VCaP (cell line): ENCODE results near the gene OBI1.

Experiments used
- H3K27ac ChIP-seq: fragments of 450-650 bp; 2 replicates; pipeline ENCODE4 v1.5.1; 2017
- TF ChIP-seq, protein P1 (sequence below): fragments of 450-650 bp; conservative IDR thresholded peaks from 2 replicates; pipeline ENCODE4 v1.5.1; 2017; ENCODE audit warnings: mild to moderate bottlenecking, moderate library complexity

OBI1 gene

DNA sequence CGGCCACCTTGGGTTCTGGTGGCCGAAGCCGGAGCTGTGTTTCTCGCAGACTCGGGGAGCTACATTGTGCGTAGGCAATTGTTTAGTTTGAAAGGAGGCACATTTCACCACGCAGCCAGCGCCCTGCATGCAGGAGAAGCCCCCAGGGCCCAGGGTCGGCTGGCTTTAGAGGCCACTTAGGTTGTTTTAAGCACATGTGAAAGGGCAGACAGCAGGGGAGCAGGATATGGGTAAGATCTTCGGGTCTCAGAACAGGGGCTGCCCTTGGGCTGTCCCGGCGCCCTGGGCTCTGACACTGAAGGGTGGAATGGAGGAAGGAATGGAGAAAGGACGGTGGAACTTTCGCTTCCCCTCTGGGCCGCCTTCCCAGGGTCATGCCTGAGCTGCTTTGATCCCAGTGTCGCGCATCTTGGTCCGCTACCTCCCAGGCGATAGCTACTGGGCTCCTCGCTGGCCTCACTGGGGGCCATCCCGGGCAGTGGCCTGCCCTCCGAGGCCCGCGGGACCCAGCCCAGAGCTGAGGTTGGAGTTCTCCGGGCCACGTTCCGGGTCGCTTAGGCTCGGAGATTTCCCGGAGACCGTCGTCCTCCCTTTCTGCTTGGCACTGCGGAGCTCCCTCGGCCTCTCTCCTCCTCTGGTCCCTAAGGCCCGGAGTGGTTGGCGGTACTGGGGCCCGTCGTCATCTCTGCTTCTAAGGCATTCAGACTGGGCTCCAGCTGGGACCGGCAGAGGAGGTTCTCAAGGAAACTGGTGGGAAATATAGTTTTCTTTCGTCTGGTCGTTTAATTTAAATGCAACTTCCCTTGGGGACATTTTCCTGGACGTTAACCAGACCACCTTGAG lies 51.3 kb downstream of the OBI1 start:
- TF ChIP-seq, protein P1, sequence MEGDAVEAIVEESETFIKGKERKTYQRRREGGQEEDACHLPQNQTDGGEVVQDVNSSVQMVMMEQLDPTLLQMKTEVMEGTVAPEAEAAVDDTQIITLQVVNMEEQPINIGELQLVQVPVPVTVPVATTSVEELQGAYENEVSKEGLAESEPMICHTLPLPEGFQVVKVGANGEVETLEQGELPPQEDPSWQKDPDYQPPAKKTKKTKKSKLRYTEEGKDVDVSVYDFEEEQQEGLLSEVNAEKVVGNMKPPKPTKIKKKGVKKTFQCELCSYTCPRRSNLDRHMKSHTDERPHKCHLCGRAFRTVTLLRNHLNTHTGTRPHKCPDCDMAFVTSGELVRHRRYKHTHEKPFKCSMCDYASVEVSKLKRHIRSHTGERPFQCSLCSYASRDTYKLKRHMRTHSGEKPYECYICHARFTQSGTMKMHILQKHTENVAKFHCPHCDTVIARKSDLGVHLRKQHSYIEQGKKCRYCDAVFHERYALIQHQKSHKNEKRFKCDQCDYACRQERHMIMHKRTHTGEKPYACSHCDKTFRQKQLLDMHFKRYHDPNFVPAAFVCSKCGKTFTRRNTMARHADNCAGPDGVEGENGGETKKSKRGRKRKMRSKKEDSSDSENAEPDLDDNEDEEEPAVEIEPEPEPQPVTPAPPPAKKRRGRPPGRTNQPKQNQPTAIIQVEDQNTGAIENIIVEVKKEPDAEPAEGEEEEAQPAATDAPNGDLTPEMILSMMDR, result no peak
- H3K27ac ChIP-seq, result no peak overlapping the region

DNA sequence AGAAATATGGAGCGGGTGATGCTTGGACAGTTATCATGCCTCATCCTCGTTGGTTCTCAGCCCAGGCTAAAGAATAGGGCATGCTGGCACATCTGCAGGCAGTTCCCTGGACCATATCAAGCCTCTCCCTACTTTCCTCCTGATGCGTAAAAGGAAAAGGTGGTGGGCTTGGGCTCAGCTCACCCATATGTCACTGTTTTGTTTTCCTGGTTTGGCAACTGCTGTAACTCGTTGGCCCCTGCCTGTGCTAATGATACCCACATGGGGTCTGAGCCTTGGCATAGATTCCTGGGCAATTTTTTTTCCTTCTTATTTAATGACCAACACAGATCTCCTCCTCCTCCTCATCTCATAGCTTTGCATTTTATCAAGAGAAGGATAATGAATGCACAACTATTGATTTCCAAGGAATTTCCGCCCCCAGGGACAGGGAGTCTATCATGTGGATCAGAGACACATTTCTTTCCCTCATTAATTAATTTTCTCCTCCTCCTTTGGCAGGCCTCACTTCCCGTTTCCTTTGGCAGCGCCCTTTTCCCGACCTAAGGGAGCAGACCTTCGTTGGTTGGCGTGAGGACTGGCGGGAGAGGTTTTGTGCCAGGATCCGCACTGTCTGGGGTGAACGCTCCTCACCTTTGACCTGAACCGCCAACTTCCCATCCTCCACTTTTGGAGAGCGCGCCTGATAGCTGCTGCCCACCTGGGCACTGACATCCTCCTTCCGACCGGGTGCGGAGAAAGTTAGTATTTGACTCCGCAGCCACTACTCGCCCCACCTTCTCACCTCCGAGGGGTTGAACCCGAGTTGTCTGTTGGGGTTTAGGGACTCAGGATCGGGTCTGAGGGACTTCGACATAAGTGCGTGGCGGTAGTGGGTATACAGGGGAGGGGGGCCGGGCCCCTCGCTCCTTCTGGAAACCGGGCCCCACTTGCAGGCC lies 52.2 kb downstream of the OBI1 start:
- H3K27ac ChIP-seq, result no peak overlapping the region
- TF ChIP-seq, protein P1, result no peak

DNA sequence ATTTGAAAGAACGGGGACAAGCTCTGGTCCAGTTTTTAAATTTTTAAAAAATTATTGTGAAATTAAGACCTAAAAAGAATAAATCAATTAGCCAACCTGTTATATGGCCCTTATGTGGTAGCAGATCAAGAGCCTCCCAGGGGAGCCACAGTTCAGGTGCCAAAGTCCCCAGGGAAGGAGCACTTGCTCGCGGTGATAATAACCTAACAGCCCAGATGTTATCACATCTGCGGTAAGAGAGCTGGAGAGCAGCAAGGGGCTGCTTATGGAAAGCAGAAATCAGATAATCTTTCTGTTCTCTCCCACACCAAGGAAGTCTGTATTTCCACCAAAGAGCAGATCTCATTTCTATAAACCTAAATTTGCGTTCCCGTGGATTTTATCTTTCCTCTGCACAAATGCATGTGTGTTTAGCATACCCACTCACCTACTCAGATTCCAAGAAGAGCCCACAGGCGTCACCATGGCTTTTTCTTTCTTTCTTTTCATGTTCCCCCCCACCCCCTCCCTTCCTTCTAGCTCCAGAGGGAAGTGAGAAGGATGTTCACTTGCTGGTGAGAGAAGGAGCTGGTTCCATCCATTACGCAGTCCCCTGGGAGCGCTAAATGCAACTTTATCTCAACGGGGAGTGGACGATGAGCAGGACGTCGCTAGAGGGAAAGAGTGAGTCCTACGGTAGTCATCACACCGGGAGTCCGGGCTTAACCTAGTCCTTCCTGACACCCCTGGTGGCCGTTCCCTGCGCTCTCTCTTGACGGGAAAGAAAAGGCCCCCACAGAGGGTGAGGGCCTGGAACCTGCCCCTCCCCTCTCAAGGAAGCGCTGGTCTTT lies 54.0 kb downstream of the OBI1 start:
- TF ChIP-seq, protein P1, result no peak
- no peak overlapping the region for H3K27ac ChIP-seq

DNA sequence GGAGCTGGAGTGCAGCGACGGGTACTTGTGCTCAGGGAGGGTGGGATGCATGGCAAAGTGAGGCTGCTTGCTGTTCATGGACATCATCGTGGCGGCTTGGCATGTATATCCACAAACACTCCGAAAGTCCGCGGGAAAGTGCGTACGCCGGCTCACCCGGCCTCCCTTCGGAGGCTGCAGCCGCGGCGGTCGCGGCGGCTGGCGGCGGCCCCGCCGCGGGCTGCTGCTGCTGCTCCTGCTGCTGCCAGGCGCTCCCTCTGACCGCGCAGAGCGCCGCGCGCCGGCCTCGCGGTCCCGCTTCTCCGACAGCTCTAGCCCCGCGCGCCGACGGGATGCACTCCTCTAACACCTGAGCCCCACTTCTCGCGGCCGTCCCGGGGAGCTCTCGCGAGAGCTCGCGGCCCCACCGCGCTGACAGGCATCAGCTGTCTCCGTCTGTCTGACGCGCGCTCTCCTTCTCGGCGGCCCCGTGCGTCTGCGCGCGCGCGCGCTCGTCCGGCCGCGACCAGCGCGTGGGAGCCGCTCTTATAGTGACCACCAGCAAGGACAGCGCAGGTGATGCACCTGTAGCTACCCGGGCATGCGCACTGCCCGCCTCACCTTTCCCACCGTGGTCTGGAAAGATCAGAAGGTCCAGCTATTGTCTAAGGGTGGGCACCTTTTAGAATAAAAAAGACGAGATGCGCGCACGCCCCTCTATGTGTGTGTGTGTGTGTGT lies 55.6 kb downstream of the OBI1 start, which contains the start of gene POU4F1:
Gene POU4F1 (minus strand): TSS at position 313 of the 718 bp plus-strand sequence. CDS start 226 bp downstream, at position 87.
- TF ChIP-seq, protein P1, result no peak
- H3K27ac ChIP-seq, result no peak within 1 kb of the TSS

DNA sequence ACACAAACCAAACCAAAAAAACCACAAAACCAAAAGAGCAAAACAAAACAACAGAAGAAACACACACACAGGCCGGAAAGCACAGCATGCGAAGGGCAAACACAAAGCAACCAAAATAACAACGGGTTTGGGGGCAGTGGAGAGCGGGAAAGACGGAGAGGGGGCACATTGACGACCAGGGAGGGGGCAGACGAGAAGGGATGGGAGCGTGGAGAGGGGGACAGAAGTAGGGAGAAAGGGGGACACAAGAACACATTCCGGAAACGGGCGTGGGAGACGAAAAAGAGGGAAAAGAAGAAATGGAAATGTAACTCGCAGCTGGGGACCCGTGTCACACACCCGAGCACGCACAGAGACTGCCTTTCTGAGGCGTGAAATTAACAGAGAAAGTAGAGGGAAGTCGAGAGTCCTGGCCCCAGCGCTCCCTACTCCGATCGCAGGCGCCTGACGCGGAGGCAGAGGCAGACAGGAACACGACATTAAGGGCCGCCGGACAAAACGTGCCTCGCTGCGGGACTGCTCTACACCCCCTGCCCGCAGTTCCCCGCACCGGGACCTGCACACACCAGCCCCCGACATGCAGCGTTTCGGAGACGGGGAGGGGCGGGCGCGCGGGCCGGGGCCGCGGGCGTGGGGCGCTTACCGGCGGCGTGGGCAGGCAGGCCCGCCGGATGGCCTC lies 56.3 kb downstream of the OBI1 start:
- TF ChIP-seq, protein P1, result no peak
- H3K27ac ChIP-seq, result no peak overlapping the region

DNA sequence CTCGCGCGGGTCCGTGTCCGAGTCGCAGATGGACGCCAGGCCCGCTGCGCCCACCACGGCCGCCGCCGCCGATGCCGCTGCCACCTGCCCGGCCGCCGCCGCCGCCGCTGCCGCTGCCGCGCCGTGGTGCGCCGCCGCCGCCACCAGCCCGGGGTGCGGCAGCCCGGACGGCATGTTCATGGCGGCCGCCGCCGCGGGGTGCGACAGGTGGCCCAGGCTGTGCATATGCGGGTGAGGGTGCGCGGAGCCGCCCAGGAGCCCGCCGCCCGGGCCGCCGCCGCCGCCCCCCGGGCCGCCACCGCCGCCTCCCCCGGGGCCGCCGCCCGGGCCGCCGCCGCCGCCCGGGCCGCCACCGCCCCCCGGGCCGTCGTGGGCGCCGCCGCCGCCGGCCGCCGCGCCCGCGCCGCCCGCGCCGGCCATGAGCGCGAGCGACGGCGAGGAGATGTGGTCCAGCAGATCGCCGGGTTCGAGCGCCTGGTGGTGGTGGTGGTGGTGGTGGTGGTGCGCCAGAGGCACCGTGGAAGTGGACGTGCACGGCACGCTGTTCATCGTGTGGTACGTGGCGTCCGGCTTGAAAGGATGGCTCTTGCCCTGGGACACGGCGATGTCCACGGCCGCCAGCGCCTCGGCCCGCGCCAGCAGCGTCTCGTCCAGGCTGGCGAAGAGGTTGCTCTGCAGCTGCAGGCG lies 56.9 kb downstream of the OBI1 start:
- H3K27ac ChIP-seq, result no peak overlapping the region
- TF ChIP-seq, protein P1, result no peak
